Esophagus mucosa (tissue), 1 donor: ENCODE measurements around the gene SLC22A23. TPM values are rescaled to one million over a fixed set of nuclear protein-coding genes. Genes with fewer than 3 reads are reported as not detected.

Source experiments
- ATAC-seq: fragments of 200-7000 bp; cut with Tn5 transposase; one replicate; pipeline ENCODE4 v1.9.1; 2020
- total RNA-seq: library from RNA; stranded (reverse); gene quantifications from one replicate; pipeline ENCODE4 v1.2.4, GENCODE V29; 2023
- donor health status: DM: yes; HTN: yes; CAD: no.

The SLC22A23 gene
- total RNA-seq, 1 donor from 2014 or later = 36.3 TPM

DNA sequence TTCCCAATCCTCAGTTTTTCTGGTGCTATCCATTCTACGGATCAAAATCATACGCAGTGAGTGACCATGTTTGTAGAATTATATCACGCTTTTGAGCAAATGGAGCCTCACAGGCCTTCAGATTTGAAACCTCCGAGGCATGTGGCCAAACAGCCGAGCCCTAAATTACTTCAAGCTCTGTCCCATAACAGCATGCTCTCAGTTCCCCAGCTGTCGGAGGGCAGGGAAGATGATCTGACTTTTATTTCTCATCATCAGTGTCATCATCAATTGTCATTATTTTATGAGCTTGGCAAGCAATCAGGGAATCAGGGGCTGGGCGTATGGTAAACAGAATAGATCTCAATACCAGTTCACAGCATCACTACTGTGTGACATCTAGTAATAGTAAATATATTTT is 124.9 kb downstream of the SLC22A23 start:
- no peak for ATAC-seq

DNA sequence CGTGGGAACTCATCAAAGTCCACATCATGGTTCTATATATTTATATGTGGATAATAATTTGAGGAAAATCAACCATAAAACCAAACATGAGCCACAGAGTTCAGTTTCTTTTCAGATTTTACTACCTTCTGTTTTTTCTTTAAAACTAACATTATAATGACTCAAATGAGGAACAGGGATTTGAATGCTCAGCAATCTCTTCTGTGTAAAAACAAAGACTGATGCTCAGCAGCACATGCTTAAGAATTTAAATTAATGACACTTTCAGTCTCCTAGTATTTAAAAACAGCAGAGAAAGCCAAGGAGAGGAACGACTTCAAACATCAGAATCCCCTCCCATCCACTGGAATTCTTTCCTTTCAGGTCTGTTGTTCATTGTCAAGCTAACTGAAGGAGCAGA is 125.4 kb downstream of the SLC22A23 start:
- ATAC-seq = no peak

GRCh38 chr6:3330199-3330598 is 126.7 kb downstream of the SLC22A23 start:
- ATAC-seq = no peak

DNA sequence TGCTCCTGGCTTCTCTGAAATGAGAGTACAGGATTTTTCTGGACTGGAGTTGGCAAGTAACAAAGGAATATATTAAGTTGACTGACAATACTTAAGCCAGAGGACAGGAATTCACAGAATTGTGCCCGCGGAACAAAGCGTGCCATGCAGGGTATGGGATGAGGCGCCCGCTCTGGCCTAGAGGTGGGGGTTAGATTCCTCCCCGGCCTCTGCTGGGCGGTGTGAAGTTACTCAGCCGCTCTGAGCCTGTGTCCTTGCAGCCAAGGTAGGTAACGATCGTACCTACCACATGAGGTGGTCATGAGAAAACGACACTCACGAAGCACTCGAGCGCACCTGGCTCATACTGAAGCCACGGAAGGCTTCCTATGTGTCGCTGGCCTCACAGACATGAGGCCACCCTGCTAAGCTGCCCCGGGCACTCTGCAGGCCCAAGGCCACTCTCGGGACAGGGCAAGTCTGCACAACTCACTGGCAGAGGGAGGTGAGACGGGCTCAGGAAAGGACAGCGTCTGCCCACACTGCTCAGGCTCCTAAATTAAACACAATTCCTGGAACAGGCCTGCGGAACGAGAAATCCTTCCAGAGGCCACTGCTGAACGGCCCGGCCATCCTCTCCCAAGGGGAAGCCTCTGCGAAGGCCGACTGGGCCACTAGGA is 127.3 kb downstream of the SLC22A23 start:
- peak; percentile 40 for ATAC-seq

GRCh38 chr6:3328796-3329195 is 128.1 kb downstream of the SLC22A23 start:
- no peak for ATAC-seq

- no peak for ATAC-seq
Observed at GRCh38 chr6:3328145-3328544, 128.7 kb downstream of the SLC22A23 start.

- no peak for ATAC-seq
Observed at GRCh38 chr6:3327403-3327802, 129.4 kb downstream of the SLC22A23 start.

GRCh38 chr6:3326981-3327380 is 129.9 kb downstream of the SLC22A23 start:
- ATAC-seq = no peak

DNA sequence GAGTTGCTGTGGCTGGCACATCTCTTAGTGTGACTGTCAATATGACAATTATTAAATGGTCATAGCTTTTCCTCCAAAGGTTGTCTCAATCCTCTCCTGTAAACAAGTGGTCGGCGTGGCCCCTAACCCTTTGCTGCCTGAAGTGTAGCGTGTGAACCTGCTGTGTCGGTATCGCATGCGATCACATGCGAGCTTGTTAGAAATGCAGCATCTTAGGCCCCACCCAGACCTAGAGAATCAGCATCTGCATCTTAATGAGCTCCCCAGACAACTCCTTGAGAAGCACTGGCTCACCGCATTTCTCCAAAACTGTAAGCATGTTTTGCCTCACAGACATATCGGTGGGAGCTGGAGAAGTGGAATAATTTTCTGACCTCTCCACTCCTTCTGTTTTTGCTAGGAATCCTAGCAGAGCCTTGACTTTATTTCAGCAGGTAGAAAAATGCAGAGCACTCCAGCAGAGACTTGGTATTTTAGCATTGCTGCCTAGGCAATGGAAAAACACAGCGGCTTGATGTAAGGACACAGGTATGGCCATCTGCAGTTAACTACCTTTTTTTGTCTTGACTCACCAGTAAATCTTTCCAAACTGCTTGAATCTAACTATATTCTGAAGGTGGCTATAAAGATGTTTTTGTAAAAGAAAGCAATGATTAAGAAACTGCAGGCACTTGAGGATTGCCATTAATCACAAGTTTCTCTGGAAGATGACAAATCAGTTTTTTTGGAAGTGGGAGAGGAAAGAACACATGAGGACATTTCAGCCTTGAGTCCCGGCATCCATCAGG is 130.5 kb downstream of the SLC22A23 start:
- ATAC-seq = no peak

GRCh38 chr6:3325210-3325609 is 131.6 kb downstream of the SLC22A23 start:
- ATAC-seq = no peak

GRCh38 chr6:3324262-3324942 is 132.4 kb downstream of the SLC22A23 start:
- peak; percentile 58 for ATAC-seq

DNA sequence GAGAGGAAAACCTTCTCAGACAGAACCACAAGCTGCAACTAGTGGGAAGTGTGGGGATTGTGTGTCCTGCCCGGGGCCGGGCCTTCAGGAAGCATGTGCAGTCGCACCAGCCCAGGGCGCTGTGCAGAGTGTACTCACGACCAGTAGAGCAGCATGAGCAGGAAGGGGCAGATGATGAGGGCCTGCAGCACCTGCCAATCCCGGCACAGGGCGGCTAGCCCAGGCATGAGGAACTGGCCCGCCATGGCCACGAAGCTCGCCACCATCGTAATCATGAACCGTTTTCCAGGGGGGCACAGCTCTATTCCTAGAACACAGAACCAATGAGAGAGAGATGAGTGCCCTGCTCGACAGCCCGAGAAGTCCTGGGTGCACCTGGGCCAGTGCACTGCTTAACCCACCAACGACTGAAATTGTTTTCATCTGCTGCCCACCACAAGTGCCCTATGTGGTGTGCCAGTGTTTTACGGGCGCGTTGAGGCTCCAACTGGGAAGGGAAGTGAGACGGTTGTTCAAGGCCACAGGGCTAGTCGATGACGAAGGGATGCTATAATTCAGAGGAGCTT is 133.1 kb downstream of the SLC22A23 start:
- ATAC-seq = no peak

GRCh38 chr6:3323148-3323547 is 133.7 kb downstream of the SLC22A23 start:
- no peak for ATAC-seq

DNA sequence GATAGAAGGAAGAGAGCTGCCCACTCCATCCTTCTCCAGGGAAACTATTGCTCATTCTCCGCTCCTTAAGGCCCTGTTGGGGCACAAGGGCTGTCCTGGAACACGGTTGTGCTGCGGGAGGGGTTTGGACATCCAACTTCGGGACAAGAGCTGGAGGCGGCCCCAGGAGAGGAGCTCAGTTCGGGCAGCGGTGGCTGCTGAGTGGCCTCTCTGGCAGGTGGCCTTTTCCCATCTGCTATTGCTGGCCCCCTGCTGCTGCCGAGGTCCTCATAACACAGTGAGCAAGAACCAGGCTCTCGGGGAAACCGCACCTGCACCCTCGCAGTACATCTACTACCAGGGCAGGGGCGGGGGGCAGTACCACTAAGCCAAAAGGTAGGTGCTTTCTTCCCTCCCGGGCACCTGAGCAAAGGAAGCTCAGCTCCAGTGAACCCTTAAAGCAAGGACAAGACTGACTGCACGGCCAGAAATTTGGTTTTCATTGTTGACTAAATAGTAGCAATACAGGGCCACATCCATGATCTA is 134.4 kb downstream of the SLC22A23 start:
- no peak for ATAC-seq

- no peak for ATAC-seq
Observed at GRCh38 chr6:3321875-3322274, 135.0 kb downstream of the SLC22A23 start.

- ATAC-seq = no peak
Observed at GRCh38 chr6:3321042-3321441, 135.8 kb downstream of the SLC22A23 start.

DNA sequence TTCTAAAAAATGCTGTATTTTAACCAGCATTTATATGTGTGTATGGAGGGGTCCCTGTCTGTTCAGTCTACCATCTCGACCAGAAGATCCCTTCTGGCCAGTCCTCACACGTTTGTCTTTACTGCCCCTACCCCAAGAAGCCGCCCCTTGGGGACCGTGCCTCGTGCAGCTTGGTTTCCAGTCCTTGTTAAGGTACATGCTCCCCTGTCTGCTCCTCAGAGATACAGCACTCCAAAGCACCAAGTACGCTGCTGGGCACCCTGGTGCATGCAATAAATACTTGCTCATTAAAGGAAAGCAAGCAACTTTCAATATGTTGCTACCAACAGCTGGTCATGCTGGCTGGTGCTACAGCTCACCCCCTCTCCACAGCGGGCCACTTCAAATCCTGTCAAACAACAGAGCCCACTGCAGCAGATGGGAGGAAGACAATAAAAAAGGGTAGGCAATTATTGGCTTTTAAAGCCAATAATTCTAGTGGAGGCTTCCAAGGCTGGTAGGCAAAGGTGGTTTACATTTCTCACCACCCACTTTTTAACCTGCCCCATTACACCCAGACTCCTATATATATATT is 136.5 kb downstream of the SLC22A23 start:
- ATAC-seq = no peak

DNA sequence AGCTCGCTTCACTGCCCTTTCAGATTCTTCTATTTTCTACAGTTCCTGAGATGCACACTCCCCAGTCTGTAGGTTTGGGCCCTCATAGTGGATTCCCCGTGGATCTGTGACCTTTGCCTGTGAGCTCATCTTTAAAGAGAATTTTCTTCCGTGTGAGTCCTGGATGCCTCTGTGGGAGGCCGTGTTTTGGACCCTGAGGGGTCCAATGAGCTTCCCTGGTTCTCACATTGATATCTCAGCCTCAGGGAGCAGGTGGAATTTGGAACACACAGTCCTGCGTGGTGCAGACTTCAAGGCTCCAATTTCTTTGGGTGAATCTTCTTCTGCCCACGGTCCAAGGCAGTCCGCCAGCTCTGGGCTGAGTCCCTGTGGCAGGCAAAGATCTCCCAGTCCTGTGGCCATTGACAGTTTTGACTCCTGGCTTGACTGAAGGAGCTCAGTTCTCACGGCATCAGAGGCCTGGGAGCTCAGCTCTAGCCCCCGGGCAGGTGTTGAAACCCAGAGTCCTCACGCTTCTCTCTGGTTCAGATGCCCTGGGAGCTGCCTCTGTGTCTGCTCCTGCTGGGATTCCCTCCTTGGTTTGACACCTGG is 137.1 kb downstream of the SLC22A23 start:
- ATAC-seq = no peak

GRCh38 chr6:3318821-3319540 is 137.9 kb downstream of the SLC22A23 start:
- ATAC-seq = no peak

DNA sequence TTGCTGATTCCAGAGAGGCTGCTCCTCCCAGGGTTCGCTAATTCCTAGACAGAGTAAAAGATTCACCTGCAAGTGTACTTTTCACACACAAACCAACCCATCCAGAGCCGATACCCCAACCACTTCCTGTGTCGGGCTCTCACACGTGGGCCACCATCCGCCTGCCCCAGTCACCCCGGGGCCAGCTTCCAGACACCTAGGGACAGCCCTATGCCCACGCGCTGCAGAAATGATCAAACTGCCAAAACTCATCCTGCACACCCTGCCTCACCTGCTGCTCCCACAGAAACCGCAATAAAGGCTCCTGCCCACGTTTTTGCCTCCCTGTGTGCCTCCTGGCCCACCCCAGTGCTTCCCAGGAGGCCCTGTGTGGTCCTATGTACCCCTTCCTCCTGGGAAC is 138.6 kb downstream of the SLC22A23 start:
- ATAC-seq = no peak

DNA sequence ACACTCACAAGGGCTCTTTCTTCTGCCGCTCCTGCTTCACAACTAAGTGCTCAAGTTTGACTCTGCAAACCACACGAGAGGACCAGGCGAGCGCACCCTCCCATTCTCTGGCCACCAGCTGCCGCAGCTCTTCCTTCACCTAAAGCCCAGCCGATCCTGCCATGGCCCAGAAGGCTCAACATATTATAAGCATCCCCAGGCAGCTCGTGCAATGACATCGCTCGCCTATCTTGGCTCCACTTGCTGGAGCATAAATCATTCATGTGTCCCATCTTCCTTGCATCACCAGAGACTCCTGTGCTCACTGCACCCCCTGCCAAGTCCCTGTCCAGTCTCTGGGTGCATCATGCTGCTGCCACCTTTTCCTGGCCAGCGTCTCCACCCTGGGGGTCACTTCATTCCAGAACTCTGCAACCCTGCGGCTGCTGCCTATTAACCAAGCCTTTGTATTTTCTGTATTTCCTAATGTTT is 139.1 kb downstream of the SLC22A23 start:
- no peak for ATAC-seq
